ENCODE data around the gene C16orf78.
"Not testable (repeated sequence)": the region's sequence is repeated elsewhere in the genome, so short reads cannot be mapped to it uniquely, and the experiment has no call there.

C16orf78 gene

GRCh38 chr16:49350265-49351095, 23.1 kb upstream of the C16orf78 start:
- peak; percentile 72 for DNase-seq

GRCh38 chr16:49351096-49351487, 22.5 kb upstream of the C16orf78 start:
- DNase-seq = no peak

- DNase-seq = peak; percentile 85
These were observed 20.7 kb upstream of the C16orf78 start for GRCh38 chr16:49352892-49353291.

DNA sequence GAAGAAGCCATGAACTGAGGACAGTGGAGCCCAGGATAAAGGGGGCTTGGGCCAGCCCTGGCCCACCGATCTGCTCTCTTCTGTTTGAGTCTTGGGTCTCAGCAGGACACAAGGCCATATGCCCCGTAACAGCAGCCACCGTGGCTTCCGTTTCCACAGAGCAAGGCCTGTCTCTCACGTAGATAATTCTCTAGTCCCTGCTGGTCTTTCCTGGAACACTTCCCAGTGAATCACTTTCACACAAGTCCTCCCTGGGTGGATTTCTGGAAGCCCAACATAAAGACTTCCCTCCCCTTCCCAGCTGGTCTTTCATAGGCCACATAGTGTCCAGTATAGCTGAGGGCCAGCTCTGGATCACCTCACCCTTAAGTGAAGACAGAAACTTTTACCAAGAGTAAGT, 19.9 kb upstream of the C16orf78 start:
- peak; percentile 63 for DNase-seq

GRCh38 chr16:49354101-49354500, 19.5 kb upstream of the C16orf78 start:
- DNase-seq = peak; percentile 88

- no peak for DNase-seq
These were observed 18.6 kb upstream of the C16orf78 start for GRCh38 chr16:49354991-49355390.

- no peak for DNase-seq
These were observed 17.5 kb upstream of the C16orf78 start for GRCh38 chr16:49355933-49356665.

GRCh38 chr16:49356728-49357488, 16.7 kb upstream of the C16orf78 start:
- peak; percentile 62 for DNase-seq

- no peak for DNase-seq
These were observed 14.0 kb upstream of the C16orf78 start for GRCh38 chr16:49359591-49359990.

DNA sequence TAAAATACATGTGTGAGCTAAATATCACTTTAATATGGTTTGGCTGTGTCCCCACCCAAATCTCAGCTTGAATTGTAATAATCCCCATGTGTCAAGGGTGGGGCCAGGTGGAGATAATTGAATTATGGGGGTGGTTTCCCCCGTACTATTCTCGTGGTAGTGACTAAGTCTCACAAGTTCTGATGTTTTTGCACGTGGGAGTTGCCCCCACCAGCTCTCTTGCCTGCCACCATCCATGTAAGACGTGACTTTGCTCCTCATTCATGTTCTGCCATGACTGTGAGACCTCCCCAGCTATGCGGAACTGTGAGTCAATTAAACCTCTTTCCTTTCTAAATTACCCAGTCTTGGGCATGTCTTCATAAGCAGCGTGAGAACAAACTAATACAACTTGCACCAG, 11.9 kb upstream of the C16orf78 start:
- not testable (repeated sequence) for DNase-seq

GRCh38 chr16:49362230-49362629, 11.4 kb upstream of the C16orf78 start:
- no peak for DNase-seq

DNA sequence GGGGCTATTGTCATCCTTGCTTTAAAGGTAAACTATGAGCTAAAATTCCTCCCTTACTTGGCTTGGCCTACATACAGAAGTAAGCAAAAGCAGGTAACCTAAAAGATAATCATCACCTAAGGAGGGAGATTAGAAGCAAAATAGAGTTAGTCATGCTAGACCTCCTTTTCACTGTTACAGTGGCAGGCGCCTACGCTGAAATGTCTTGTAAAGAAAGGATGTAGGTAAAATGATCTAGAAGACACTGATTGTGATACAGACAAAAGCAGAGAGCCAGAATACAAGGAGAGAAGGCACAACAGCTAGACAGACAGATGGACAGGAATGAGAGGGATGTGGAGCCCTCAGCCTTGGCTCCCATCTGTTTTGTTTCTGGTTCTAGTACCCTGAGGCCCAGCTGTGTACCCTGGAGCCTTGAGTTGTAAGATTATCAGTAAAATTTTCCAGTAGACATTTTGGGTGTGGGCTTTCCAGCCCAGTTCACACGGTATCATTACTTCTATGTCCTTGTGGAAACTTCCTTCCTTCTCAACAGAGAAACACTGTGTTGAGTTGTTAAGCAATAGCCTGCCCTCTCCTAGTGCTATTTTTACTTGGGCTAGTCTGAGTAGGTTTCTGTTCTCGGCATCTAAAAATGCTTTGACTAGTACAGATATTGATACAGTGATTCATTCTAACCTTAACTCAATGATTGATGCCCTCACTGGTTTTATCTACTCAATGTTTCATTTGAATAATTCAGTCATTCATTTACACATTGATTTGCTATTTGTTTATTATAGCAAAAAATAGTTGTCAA, 7.7 kb upstream of the C16orf78 start:
- no peak for DNase-seq

DNA sequence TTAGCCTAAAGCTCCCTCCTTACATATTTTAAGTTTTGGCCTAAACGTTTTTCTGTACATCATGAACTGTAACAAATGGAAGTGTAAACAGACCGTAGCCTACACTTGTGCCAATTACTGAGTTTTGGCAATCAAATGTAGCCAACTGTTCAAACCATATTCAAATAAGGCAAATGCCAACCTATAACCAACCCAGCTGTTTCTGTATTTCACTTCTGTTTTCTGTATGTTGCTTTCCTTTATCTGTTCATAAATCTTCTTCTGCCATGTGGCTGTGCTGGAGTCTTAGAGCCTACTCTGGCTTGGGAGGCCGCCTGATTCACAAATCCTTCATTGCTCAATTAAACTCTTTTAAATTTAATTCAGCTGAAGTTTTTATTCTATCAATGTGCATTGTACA, 6.9 kb upstream of the C16orf78 start:
- no peak for DNase-seq

DNA sequence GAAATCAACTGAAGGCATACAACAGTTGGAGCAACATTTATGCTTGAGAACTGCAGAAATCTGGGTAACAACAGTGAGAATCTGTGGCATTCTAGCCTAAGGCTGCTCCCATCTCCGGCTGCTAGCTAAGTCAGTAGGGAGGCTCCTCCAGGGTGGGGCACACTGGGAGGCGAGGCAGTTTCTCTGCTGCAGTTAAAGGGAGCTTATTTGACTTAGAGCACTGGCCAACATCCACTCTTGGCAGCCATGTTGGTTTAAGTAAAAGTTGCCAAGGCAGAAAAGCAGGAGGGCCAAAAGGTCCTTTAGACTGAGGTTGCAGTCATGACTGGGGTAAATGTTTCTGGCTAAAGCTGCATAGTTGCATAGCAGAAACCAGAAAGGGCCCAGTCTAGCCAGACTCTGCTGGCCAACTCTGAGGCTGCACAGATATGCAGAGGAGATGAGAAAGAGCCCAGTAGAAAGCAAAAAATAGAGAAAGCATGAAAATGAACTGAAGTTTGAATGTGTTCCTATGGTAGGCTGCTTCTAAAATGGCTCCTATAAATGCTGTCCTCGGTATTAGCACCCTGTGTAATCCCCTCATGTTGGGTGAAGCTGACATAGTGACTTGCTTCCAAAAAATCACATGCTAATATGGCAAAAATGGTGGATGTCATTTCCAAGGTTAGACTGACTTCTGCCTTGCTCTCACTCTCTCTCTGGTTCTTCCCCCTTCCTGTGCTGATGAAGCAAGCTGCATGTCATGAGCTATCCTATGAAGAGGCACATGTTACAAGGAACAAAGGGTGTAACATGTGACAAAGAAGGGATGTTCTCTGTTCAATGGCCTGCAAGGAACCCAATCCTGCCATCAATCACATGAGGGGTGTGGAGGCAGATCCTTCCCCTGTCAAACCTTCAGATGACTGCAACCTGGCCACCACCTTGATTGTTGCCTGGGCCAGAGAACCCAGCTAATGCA, 3.7 kb upstream of the C16orf78 start:
- DNase-seq = no peak

DNA sequence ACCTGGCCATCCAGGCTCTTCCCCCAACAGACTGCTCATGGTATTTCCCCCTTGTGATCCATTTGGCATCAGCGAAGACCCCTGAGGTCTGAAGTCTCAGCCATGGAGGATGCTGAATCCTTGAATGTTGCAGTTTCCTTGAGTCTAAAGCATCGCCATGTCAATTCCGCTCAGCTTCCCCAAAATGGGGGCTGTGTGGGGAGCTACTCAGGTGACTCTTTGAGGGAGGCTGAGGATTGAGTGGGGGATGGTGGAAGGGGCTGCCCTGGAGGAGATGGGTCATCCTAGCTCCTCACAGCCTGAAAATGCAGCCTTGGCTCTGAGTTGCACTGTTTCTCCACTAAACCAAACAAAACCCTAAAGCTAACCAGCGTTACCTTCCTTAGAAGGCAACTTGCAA, 2.6 kb downstream of the C16orf78 start:
- no peak for DNase-seq

DNA sequence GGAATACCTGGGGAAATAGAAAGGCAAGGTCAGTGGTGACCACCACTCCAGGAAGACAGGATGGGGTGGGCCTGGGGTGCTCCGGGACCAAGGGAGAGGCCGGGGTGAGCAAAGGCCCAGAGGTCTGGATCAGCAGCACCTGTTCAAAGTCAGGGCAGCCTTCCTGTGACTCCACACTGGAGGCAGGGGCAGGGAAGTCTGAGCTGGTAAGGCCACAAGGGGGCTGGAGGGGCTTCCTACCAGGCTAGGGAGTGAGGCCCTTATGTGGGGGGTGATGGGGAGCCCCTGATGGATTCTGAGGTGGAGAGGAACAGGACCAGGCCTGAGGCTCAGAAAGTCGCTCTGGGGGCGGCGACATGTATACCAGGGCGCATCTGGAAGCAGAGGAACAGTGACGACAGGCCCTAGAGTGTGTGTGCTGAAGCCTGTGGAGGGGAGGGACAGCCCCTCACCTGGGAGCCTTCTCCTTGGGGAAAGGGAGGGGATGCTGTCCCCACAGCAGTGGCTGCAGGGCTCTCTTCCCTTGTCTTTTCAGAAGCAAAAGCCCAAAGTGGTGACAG, 3.7 kb downstream of the C16orf78 start:
- no peak for DNase-seq

GRCh38 chr16:49378238-49378637, 4.6 kb downstream of the C16orf78 start:
- DNase-seq = no peak

GRCh38 chr16:49378816-49379215, 5.2 kb downstream of the C16orf78 start:
- DNase-seq = no peak

DNA sequence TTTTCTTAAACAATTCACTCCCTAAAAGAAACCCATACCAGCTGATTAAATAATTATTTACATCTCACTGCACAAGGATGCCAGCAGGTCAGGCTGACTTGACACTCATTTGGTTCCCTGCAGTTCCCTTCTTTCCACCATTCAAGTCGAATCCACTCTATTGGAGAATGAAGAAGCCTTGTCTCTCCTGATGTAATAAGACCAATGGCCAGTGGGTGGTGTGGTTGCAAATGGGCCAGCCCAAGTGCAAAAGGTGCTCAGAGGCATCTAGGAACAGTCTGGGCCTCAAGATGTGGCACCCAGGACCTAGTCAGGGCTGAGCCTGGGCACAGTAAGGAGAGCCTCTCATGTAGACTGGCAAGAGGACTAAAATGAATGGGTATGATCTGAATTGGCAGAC, 9.3 kb downstream of the C16orf78 start:
- DNase-seq = peak; percentile 39

DNA sequence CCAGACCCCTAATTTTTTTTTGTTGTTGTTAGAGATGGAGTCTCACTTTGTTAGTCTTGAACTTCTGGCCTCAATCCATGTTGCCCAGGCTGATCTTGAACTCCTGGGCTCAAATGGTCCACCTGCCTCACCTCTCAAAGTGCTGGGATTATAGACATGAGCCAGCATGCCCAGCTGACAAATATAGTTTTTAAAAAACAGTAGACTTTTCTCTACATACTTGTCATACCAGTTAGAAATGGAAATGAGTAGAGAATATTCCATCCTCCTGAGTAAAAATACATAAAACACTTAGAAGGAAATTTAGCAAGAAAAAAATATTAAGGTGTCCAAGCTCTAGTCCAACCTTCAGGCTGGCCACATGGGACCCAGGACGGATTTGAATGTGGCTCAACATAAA, 21.4 kb downstream of the C16orf78 start:
- DNase-seq = no peak

GRCh38 chr16:49396206-49396720, 22.7 kb downstream of the C16orf78 start:
- no peak for DNase-seq

Data from NCI-H82 (cell line).